HG03521 (cell line): ENCODE measurements around the gene MMP19.

ENCODE experiments used
- ATAC-seq: cut with Tn5 transposase; IDR thresholded peaks from one replicate; pipeline ENCODE4 v1.9.1; 2021; ENCODE audit warnings: mild to moderate bottlenecking, moderate library complexity; ENCODE audit not compliant: unreplicated experiment

The MMP19 gene

GRCh38 chr12:55816881-55817344 is 25.8 kb downstream of the MMP19 start:
- ATAC-seq: no peak

DNA sequence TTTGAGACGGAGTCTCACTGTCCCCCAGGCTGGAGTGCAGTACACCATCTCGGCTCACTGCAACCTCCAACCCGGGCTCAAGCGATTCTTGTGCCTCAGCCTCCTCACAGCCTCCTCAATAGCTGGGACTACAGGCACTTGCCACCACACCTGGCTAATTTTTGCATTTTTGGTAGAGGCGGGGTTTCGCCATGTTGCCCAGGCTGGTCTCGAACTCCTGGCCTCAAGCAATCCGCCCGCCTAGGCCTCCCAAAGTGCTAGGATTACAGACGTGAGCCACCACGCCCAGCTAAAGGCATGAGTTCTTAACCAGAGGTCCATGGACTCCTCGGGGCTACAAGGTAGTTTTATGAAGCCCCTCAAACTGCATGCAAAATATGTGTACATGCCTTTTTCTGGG is 27.3 kb downstream of the MMP19 start:
- ATAC-seq: no peak

DNA sequence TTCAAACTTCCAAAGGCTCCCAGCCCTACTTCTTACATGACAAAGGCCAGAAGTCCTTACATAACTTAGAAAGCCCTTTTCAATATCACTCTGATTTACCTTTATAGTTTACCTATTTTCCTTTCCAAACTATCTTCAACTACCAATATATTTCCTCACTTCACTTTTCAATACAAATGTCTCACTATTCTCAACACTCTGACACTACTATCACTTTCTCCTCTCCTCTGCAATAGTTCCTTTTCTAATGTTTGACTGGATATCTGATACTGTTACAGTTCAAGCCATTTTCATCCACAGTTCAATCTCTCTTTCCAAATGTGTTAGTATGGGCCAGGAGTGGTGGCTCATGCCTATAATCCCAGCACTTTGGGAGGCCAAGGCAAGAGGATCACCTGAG is 28.5 kb downstream of the MMP19 start:
- no peak for ATAC-seq

DNA sequence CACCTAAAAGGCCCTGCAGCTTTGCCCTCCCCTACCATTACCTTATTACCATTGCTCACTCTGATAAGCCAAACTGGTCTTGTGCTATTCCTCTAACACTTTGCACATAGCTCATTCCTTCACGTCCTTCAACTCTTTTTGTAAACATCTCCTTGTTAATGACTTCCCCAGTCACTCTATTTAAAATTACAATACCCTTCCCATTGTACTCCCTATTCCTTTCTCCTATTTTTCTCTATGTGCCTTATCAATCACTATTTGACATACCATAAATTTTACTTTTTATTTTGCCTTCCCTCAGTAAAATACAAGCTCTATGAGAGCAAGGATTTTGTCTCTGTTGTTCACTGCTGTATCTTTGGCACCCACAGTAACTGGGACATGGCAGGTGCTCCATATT is 30.6 kb downstream of the MMP19 start:
- ATAC-seq: no peak

- no peak for ATAC-seq
Observed at GRCh38 chr12:55809274-55809673, 33.5 kb downstream of the MMP19 start.

DNA sequence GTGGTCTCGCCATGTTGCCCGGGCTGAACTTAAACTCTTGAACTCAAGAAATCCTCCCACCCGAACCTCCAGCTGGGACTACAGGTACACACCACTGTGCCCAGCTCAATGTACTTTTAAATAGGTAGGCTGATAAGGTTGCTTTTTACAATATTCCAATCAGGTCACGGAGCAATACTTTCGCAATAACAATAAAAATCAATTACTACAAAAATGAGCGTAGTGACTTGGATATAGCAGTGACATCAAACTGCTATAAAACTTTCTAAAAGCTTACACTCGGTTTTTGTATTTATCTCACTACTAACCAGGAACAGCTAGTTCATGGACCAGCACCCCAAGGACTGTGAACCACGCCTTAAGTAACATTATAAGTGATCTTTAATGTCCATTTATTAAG is 35.8 kb downstream of the MMP19 start:
- no peak for ATAC-seq

GRCh38 chr12:55797550-55797949 is 45.2 kb downstream of the MMP19 start:
- no peak for ATAC-seq

DNA sequence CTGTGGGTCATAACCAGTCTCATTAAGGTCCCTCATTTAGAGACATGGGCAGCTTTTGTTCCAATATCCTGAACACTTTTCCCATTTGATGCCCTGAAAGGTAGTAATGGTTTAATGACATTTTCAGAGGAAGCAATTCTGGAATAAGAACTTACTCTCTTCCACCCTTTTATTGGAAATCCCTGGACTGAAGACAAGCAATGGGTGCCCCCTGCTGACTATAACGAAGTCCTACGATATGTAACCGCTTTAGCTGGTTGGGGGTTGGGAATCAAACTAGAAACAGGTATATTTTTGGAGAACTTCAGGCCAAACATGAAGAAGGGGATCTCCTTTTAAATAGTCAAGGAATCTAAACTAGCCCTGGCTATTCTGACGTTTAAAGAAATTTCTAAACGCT is 45.7 kb downstream of the MMP19 start:
- no peak for ATAC-seq

GRCh38 chr12:55795950-55796349 is 46.8 kb downstream of the MMP19 start:
- ATAC-seq: no peak

- no peak for ATAC-seq
Observed at GRCh38 chr12:55789893-55790292, 52.8 kb downstream of the MMP19 start.

GRCh38 chr12:55789171-55789570 is 53.6 kb downstream of the MMP19 start:
- no peak for ATAC-seq

- ATAC-seq: no peak
Observed at GRCh38 chr12:55788546-55788945, 54.2 kb downstream of the MMP19 start.
